Testis (tissue), 2 donors: ENCODE measurements around the gene THRAP3.

Experiments used
- POLR2A ChIP-seq: fragments of 450-650 bp; IDR thresholded peaks from one replicate; pipeline ENCODE4 v1.6.1; 2017; ENCODE audit warnings: antibody characterized with exemption, mild to moderate bottlenecking, moderate library complexity
- TF ChIP-seq, protein P1 (sequence below), 3 experiments: fragments of 450-650 bp in 2 of 3; fragments of 200-600 bp in 1 of 3; sonication (generic) in 1 of 3; IDR thresholded peaks; one replicate each; pipeline ENCODE4 v1.5.1; 2016 to 2019; ENCODE audit warnings: antibody characterized with exemption in 3 of 3, mild to moderate bottlenecking in 2 of 3, moderate library complexity in 1 of 3

DNA sequence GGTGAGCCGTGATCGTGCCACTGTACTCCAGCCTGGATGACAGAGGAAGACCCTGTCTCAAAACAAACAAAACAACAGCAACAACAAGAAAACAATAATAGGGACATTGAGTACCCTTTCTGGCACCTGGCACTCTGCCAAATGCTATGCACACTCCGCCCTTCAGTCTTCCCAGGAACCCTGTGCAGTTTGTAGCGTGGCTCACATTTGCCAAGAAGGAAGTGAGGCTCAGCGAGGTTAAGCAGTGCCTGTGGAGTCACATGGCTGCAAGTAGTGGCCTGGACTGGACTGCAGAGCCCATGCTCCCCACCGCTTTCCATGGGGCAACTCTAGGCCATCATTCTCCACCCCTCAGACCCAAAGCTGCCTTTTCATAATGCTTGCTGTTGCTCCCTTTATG is 104.5 kb downstream of the THRAP3 start:
- TF ChIP-seq POLR2A: no peak
- TF ChIP-seq, protein P1, sequence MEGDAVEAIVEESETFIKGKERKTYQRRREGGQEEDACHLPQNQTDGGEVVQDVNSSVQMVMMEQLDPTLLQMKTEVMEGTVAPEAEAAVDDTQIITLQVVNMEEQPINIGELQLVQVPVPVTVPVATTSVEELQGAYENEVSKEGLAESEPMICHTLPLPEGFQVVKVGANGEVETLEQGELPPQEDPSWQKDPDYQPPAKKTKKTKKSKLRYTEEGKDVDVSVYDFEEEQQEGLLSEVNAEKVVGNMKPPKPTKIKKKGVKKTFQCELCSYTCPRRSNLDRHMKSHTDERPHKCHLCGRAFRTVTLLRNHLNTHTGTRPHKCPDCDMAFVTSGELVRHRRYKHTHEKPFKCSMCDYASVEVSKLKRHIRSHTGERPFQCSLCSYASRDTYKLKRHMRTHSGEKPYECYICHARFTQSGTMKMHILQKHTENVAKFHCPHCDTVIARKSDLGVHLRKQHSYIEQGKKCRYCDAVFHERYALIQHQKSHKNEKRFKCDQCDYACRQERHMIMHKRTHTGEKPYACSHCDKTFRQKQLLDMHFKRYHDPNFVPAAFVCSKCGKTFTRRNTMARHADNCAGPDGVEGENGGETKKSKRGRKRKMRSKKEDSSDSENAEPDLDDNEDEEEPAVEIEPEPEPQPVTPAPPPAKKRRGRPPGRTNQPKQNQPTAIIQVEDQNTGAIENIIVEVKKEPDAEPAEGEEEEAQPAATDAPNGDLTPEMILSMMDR (IDR thresholded peaks at IDR 0.05): no peak
